Transverse colon (tissue), 3 donors: ENCODE data around the gene PROKR1.
"Not testable (repeated sequence)": the region's sequence is repeated elsewhere in the genome, so short reads cannot be mapped to it uniquely, and the experiment has no call there.

Experiments used
- CTCF ChIP-seq, 5 experiments: fragments of 200-600 bp in 3 of 5; fragments of 450-650 bp in 2 of 5; sonication (generic) in 3 of 5; IDR thresholded peaks; 1 replicate in 2 of 5; 2 replicates in 3 of 5; pipeline ENCODE4 v1.5.1; 2016 to 2017; ENCODE audit warnings: antibody characterized with exemption in 5 of 5, inconsistent platforms in 3 of 5, mild to moderate bottlenecking in 2 of 5, moderate library complexity in 1 of 5
- EP300 ChIP-seq: sonication (generic); formaldehyde crosslinking; IDR thresholded peaks from one replicate; pipeline ENCODE4 v1.6.1; 2017; ENCODE audit warnings: antibody characterized with exemption, low read depth
- POLR2A ChIP-seq: fragments of 450-650 bp; IDR thresholded peaks from one replicate; pipeline ENCODE4 v1.6.1; 2016; ENCODE audit warnings: antibody characterized with exemption, mild to moderate bottlenecking, moderate library complexity

- TF ChIP-seq POLR2A; EP300; CTCF (IDR thresholded peaks at IDR 0.05): not testable (repeated sequence)
These were observed 34.5 kb downstream of the PROKR1 start for GRCh38 chr2:68677837-68678236.
